K562 (cell line): ENCODE results near the gene DCAF17. TPM values are rescaled to one million over a fixed set of nuclear protein-coding genes. Genes with fewer than 3 reads are reported as not detected.
A peak's percentile ranks its signal among the peaks of the same experiment; 100 is the strongest.

Source experiments
- ATF7 ChIP-seq: fragments of 450-650 bp; IDR thresholded peaks from 2 replicates; pipeline ENCODE4 v1.7.1; 2014; ENCODE audit warnings: mild to moderate bottlenecking, moderate library complexity
- C11orf30 ChIP-seq: fragments of 450-650 bp; IDR thresholded peaks from 2 replicates; pipeline ENCODE4 v1.6.1; 2016; ENCODE audit warnings: low read depth, mild to moderate bottlenecking
- CHD1 ChIP-seq: fragments of 200-600 bp; sonication (generic); IDR thresholded peaks from one replicate; pipeline ENCODE4 v1.6.1; 2012; ENCODE audit warnings: mild to moderate bottlenecking, moderate library complexity, low read length, inconsistent platforms
- ETV5 ChIP-seq: sonication (generic); formaldehyde crosslinking; IDR thresholded peaks from 2 replicates; pipeline ENCODE4 v1.4.0; 2020; ENCODE audit warnings: low read depth, mild to moderate bottlenecking, missing genetic modification reagents
- IRF2 ChIP-seq: sonication (generic); formaldehyde crosslinking; IDR thresholded peaks from 2 replicates; pipeline ENCODE4 v1.8.1; 2022; ENCODE audit warnings: mild to moderate bottlenecking, missing genetic modification reagents
- KDM2B ChIP-seq: fragments of 250-450 bp; sonication (Bioruptor Pico); IDR thresholded peaks from 2 replicates; pipeline ENCODE4 v1.8.0; 2021; ENCODE audit warnings: mild to moderate bottlenecking, moderate library complexity
- LCOR ChIP-seq: sonication (generic); formaldehyde crosslinking; IDR thresholded peaks from 2 replicates; pipeline ENCODE4 v1.8.0; 2022; ENCODE audit warnings: mild to moderate bottlenecking, missing genetic modification reagents
- SLC30A9 ChIP-seq: fragments of 250-450 bp; sonication (Bioruptor Pico); IDR thresholded peaks from 2 replicates; pipeline ENCODE4 v1.8.0; 2022; ENCODE audit warnings: mild to moderate bottlenecking, moderate library complexity
- SMAD2 ChIP-seq: fragments of 150-350 bp; IDR thresholded peaks from 2 replicates; pipeline ENCODE4 v1.6.1; 2014; ENCODE audit warnings: low read depth, mild to moderate bottlenecking, low read length
- ZNF695 ChIP-seq: fragments of 450-650 bp; formaldehyde crosslinking; IDR thresholded peaks from 2 replicates; pipeline ENCODE4 v1.4.0; 2020; ENCODE audit warnings: mild to moderate bottlenecking, moderate library complexity
- ZNF75A ChIP-seq: fragments of 450-650 bp; formaldehyde crosslinking; IDR thresholded peaks from 2 replicates; pipeline ENCODE4 v1.4.0; 2020; ENCODE audit warnings: mild to moderate bottlenecking
- polyA plus RNA-seq, 8 experiments: library from polyadenylated mRNA; depleted of rRNA in 4 of 8; stranded (reverse) in 5 of 8; unstranded in 3 of 8; fragments of >200 nt; fragmentation: Nextera tagmentation in 2 of 8; fragmentation: Illumina TruSeq in 1 of 8; extraction: Ambion mirVana in 2 of 8; extraction: Trizol in 1 of 8; gene quantifications; 2 replicates each; pipeline versions ENCODE4 v1.2.1 to v1.2.3, GENCODE V29; 2011 to 2014; ENCODE audit warnings: inconsistent platforms in 1 of 8, missing spikeins in 1 of 8
- total RNA-seq, 7 experiments: library from RNA; depleted of rRNA in 6 of 7; stranded (reverse); fragments of >200 nt in 6 of 7; fragmentation: Illumina TruSeq in 2 of 7; extraction: Trizol in 2 of 7; gene quantifications; 2 replicates each; pipeline versions ENCODE4 v1.2.1 to v1.2.3, GENCODE V29; 2011 to 2021; ENCODE audit warnings: low replicate concordance in 1 of 7
- TF ChIP-seq, protein P1 (sequence below), 2 experiments: fragments of 450-650 bp; formaldehyde crosslinking in 1 of 2; IDR thresholded peaks; 2 replicates each; pipeline versions ENCODE4 v1.4.0 to v1.6.1; 2014 to 2020; ENCODE audit warnings: mild to moderate bottlenecking in 2 of 2, borderline replicate concordance in 1 of 2, low read depth in 1 of 2
- TF ChIP-seq, protein P2 (sequence below): sonication (generic); formaldehyde crosslinking; IDR thresholded peaks from 2 replicates; pipeline ENCODE4 v1.8.1; 2023; ENCODE audit warnings: mild to moderate bottlenecking, missing genetic modification reagents
- TF ChIP-seq, protein P3 (sequence below): IDR thresholded peaks from 2 replicates; pipeline ENCODE4 v1.6.1; 2014; ENCODE audit warnings: antibody characterized with exemption

The DCAF17 gene
- total and polyA plus RNA-seq, 9 of the 15 experiments (the other 6 are each of a cell fraction or from before 2014, with no cell fraction given): 10.0 to 38.5 (median 27.1) TPM

DNA sequence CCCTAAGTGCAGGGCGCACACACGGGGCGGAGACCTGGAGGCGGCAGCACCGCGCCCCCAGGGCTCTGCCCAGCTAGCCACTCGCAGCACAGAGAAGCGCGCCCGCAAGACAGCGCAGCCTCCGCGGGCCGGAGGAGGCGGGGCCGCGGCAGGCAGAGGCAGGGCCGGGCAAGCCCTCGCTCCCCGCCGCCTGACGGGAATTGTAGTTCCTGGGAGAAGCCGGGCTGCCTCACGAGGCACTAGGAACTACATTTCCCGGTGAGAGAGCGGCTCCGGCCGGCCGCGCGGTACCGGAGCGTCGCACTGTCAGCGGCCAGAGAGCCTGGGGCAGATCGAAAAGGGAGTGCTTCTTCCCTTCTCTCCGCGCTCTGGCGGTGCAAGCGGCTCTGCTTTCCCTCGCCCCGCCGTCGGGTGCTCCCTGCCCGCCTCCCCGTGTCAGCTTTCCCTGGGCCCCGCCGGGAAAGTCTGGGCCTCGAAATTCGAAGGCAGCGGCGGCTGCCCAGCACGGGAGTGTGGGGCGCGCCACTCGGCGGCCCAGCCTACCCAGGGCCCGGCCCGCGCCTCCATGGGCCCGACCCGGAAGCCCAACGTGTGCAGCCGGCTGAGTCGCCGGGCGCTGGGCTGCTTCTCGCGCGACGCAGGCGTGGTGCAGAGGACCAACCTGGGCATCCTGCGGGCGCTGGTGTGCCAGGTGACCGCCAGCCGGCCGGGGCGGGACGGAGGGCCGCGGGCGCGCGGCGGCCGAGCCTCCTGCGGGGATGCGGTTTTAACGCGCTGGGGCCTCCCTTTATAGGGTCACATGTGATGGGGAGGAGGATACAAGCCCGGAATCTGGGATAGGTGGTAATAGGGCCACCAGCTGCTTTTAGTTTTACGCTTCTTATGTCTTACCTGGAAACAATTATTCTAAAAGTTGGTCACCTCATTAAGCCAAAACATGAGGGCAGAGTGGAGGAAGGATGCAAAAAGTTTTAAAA is at the start of gene DCAF17 (continued):
- TF ChIP-seq, protein P1, sequence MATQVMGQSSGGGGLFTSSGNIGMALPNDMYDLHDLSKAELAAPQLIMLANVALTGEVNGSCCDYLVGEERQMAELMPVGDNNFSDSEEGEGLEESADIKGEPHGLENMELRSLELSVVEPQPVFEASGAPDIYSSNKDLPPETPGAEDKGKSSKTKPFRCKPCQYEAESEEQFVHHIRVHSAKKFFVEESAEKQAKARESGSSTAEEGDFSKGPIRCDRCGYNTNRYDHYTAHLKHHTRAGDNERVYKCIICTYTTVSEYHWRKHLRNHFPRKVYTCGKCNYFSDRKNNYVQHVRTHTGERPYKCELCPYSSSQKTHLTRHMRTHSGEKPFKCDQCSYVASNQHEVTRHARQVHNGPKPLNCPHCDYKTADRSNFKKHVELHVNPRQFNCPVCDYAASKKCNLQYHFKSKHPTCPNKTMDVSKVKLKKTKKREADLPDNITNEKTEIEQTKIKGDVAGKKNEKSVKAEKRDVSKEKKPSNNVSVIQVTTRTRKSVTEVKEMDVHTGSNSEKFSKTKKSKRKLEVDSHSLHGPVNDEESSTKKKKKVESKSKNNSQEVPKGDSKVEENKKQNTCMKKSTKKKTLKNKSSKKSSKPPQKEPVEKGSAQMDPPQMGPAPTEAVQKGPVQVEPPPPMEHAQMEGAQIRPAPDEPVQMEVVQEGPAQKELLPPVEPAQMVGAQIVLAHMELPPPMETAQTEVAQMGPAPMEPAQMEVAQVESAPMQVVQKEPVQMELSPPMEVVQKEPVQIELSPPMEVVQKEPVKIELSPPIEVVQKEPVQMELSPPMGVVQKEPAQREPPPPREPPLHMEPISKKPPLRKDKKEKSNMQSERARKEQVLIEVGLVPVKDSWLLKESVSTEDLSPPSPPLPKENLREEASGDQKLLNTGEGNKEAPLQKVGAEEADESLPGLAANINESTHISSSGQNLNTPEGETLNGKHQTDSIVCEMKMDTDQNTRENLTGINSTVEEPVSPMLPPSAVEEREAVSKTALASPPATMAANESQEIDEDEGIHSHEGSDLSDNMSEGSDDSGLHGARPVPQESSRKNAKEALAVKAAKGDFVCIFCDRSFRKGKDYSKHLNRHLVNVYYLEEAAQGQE (IDR thresholded peaks at IDR 0.05; ENCODE audit: borderline replicate concordance): peak; percentile 43
- TF ChIP-seq, protein P1 (CRISPR knock-in tag; IDR thresholded peaks at IDR 0.05; ENCODE audit: low read depth): peak; percentile 87
- TF ChIP-seq KDM2B (CRISPR knock-in tag): 0 out of 2 replicates have a peak, but pooled peaks have one; percentile 12
- 0 out of 2 replicates have a peak, but pooled peaks have one; percentile 47 for TF ChIP-seq ZNF75A (CRISPR knock-in tag)
- TF ChIP-seq C11orf30: no peak; the same call in 1 of the 2 replicates
- TF ChIP-seq SMAD2: no peak
- TF ChIP-seq, protein P2, sequence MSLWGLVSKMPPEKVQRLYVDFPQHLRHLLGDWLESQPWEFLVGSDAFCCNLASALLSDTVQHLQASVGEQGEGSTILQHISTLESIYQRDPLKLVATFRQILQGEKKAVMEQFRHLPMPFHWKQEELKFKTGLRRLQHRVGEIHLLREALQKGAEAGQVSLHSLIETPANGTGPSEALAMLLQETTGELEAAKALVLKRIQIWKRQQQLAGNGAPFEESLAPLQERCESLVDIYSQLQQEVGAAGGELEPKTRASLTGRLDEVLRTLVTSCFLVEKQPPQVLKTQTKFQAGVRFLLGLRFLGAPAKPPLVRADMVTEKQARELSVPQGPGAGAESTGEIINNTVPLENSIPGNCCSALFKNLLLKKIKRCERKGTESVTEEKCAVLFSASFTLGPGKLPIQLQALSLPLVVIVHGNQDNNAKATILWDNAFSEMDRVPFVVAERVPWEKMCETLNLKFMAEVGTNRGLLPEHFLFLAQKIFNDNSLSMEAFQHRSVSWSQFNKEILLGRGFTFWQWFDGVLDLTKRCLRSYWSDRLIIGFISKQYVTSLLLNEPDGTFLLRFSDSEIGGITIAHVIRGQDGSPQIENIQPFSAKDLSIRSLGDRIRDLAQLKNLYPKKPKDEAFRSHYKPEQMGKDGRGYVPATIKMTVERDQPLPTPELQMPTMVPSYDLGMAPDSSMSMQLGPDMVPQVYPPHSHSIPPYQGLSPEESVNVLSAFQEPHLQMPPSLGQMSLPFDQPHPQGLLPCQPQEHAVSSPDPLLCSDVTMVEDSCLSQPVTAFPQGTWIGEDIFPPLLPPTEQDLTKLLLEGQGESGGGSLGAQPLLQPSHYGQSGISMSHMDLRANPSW (CRISPR knock-in tag): peak; percentile 96
- TF ChIP-seq LCOR: peak; percentile 16; the same call in 1 of the 2 replicates
- peak; percentile 49 for TF ChIP-seq CHD1
- TF ChIP-seq ETV5 (CRISPR knock-in tag): peak; percentile 79
- no peak; the same call in 1 of the 2 replicates for TF ChIP-seq IRF2 (CRISPR knock-in tag)
- TF ChIP-seq, protein P3, sequence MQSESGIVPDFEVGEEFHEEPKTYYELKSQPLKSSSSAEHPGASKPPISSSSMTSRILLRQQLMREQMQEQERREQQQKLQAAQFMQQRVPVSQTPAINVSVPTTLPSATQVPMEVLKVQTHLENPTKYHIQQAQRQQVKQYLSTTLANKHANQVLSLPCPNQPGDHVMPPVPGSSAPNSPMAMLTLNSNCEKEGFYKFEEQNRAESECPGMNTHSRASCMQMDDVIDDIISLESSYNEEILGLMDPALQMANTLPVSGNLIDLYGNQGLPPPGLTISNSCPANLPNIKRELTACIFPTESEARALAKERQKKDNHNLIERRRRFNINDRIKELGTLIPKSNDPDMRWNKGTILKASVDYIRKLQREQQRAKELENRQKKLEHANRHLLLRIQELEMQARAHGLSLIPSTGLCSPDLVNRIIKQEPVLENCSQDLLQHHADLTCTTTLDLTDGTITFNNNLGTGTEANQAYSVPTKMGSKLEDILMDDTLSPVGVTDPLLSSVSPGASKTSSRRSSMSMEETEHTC: peak; percentile 34; the same call in 1 of the 2 replicates
- TF ChIP-seq ZNF695: no peak
- TF ChIP-seq ATF7: peak; percentile 90
- TF ChIP-seq SLC30A9 (CRISPR knock-in tag): no peak
